ENCODE results near the gene OR10P1.

- TF ChIP-seq POLR2A (IDR thresholded peaks at IDR 0.05) (no peak), POLR2AphosphoS5 (IDR thresholded peaks at IDR 0.05; ENCODE audit: insufficient read depth in 1 of 2, low read depth in 1 of 2) (no peak)
- TF ChIP-seq, protein P1, sequence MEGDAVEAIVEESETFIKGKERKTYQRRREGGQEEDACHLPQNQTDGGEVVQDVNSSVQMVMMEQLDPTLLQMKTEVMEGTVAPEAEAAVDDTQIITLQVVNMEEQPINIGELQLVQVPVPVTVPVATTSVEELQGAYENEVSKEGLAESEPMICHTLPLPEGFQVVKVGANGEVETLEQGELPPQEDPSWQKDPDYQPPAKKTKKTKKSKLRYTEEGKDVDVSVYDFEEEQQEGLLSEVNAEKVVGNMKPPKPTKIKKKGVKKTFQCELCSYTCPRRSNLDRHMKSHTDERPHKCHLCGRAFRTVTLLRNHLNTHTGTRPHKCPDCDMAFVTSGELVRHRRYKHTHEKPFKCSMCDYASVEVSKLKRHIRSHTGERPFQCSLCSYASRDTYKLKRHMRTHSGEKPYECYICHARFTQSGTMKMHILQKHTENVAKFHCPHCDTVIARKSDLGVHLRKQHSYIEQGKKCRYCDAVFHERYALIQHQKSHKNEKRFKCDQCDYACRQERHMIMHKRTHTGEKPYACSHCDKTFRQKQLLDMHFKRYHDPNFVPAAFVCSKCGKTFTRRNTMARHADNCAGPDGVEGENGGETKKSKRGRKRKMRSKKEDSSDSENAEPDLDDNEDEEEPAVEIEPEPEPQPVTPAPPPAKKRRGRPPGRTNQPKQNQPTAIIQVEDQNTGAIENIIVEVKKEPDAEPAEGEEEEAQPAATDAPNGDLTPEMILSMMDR (IDR thresholded peaks at IDR 0.05), result no peak
These were observed 29.8 kb downstream of the OR10P1 start for GRCh38 chr12:55666508-55666907.

All from vagina (tissue), 2 donors.